CD8-positive, alpha-beta memory T cell (primary cell): ENCODE measurements around the gene TDRD5. TPM values are rescaled to one million over a fixed set of nuclear protein-coding genes. Genes with fewer than 3 reads are reported as not detected.

Experiments
- CTCF ChIA-PET: fragments of 350-600 bp; sonication (Branson Sonifier 250); formaldehyde crosslinking; loops from one replicate; lab custom pipeline; 2021; ENCODE audit warnings: antibody characterized with exemption; lab: Charles Lee
- POLR2A ChIA-PET: fragments of 350-600 bp; sonication (Branson Sonifier 250); formaldehyde crosslinking; loops from one replicate; lab custom pipeline; 2021; ENCODE audit warnings: antibody characterized with exemption; lab: Charles Lee
- DNase-seq, 5 donors: peaks; one replicate each; pipeline versions ENCODE4 v3.0.0 to v3.0.0-alpha.2; 2020 to 2022; ENCODE audit warnings: mixed read lengths in 1 of 5
- H3K27ac ChIP-seq: one replicate; pipeline ENCODE4 v1.7.0; 2013; ENCODE audit warnings: low read depth, mild to moderate bottlenecking, low read length, moderate library complexity
- H3K27me3 ChIP-seq: 2 replicates; pipeline ENCODE4 v1.7.0; 2013; ENCODE audit warnings: low read length, mild to moderate bottlenecking; ENCODE audit not compliant: insufficient read depth, poor library complexity, severe bottlenecking
- H3K36me3 ChIP-seq: 2 replicates; pipeline ENCODE4 v1.7.0; 2013; ENCODE audit warnings: mild to moderate bottlenecking, low read length, moderate library complexity; ENCODE audit not compliant: insufficient read depth
- H3K4me1 ChIP-seq: 2 replicates; pipeline ENCODE4 v1.7.0; 2013; ENCODE audit warnings: mild to moderate bottlenecking, low read length, moderate library complexity; ENCODE audit not compliant: insufficient read depth
- H3K4me3 ChIP-seq: 2 replicates; pipeline ENCODE4 v1.7.0; 2013; ENCODE audit warnings: mild to moderate bottlenecking, low read length
- H3K9me3 ChIP-seq: 2 replicates; pipeline ENCODE4 v1.7.0; 2013; ENCODE audit warnings: mild to moderate bottlenecking, low read length
- H3K27ac Mint-ChIP-seq, 8 donors: one replicate each; pipeline ENCODE4 v1.8.0; 2020 to 2021; ENCODE audit warnings: mixed read lengths in 8 of 8, mild to moderate bottlenecking in 6 of 8, inconsistent platforms in 3 of 8, moderate library complexity in 3 of 8
- H3K27me3 Mint-ChIP-seq, 2 donors: one replicate each; pipeline ENCODE4 v1.8.0; 2020 to 2021; ENCODE audit warnings: mixed read lengths in 2 of 2, mild to moderate bottlenecking in 1 of 2, moderate library complexity in 1 of 2
- H3K36me3 Mint-ChIP-seq, 3 donors: one replicate each; pipeline ENCODE4 v1.8.0; 2020 to 2021; ENCODE audit warnings: mixed read lengths in 3 of 3, inconsistent platforms in 1 of 3, mild to moderate bottlenecking in 1 of 3
- H3K4me1 Mint-ChIP-seq, 3 donors: one replicate each; pipeline ENCODE4 v1.8.0; 2020 to 2021; ENCODE audit warnings: mixed read lengths in 3 of 3, inconsistent platforms in 1 of 3, mild to moderate bottlenecking in 1 of 3
- H3K4me3 Mint-ChIP-seq, 7 donors: one replicate each; pipeline ENCODE4 v1.8.0; 2020 to 2021; ENCODE audit warnings: mixed read lengths in 7 of 7, mild to moderate bottlenecking in 6 of 7, moderate library complexity in 4 of 7, inconsistent platforms in 2 of 7
- H3K9me3 Mint-ChIP-seq, 5 donors: one replicate each; pipeline ENCODE4 v1.8.0; 2020 to 2022; ENCODE audit warnings: mixed read lengths in 5 of 5, mild to moderate bottlenecking in 3 of 5, moderate library complexity in 2 of 5, inconsistent platforms in 1 of 5
- polyA plus RNA-seq: library from polyadenylated mRNA; unstranded; fragments of 300-500 nt; fragmentation: Illumina TruSeq; gene quantifications from one replicate; pipeline ENCODE4 v1.2.3, GENCODE V29; 2021
- total RNA-seq, 2 experiments: library from RNA; stranded (reverse); gene quantifications; one replicate each; pipeline ENCODE4 v1.2.3, GENCODE V29; 2021

TDRD5 gene, protein sequence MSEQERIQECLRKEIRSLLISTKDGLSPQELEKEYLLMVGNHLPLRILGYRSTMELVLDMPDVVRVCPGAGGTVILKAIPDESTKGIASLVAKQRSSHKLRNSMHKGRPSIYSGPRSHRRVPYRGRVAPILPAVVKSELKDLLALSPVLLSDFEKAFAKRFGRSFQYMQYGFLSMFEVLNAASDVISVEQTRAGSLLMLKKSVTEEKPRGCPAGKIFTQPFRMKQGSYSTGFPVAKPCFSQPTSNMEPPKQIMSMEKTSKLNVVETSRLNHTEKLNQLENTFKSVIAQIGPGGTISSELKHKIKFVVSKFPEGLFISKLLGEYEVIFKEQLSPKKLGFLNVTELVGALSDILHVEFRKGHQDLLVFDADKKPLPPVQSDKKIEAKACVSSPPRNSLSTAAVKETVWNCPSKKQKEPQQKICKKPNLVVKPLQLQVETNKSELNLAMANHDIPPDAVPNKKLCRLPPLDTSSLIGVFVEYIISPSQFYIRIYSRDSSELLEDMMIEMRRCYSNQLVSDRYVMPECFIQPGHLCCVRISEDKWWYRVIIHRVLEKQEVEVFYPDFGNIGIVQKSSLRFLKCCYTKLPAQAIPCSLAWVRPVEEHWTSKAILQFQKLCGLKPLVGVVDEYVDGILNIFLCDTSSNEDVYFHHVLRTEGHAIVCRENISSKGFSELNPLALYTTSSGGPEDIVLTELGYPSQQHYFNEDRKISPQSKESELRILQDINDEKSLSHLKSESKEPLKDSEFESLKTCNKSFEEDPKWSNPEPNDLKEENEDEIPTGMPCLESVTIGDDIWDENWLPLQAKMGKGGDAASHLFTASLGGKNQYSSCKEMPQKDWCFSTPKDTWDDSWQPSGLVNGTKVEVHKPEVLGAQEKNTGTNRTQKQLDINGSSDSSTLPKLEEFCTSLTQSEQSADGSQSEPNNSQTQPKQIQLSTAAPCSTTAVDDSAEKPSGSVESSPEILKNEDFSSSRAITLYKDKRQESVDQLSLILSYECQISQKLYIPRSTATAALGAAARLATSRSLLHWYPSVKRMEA
- not detected for total RNA-seq
- polyA plus RNA-seq: not detected

DNA sequence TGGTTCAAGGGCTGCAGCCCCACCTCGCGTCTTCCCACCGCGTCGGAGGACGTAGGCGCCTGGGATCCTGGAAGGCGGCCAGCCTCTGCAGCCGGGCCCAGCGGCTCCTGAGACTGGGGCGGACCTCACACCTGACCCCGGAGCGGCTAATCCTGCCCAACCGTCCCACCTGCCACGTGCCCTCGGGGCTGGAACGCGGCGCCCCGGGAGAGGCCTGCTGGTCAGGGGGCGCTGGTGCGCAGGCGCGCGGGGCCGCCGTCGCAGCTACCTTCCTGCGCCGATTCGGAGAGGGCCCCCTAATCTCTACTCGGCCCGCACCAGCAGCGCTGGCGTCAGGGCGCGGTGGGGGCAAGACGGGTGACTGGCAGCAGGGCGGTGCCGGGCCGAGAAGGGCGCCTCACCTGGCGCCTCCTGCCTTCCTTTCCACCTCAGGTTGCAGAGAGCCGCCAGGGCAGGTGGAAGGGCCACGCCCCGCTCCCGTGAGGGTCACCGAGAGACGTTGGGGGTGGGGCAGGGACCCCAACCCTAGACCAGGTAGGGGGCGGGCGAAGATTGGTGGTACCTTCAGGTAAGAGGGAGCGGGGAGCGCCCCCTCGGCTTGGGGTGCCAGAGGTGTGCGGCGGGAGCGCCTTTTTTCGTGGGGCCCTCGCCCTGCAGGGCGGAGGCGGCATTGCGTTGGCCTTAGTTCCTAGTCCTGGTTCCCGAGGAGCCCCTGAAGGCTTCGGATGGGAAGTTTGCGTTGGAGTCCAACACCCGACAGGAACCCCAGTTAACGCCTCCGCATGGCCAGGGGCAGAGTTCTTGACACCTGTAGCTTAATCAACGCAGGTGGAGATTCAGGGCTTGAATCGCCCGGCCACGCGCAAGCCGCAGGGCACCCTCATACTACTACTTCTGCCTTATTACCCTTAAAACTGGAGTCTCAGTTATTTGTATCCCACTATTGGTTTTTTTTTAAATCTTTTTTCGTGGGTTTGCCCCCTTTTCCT, at the start of gene TDRD5:
Gene TDRD5, plus strand, starts transcription at position 241 of the 989 bp plus-strand sequence. CDS start 784 bp downstream, outside the sequence.
- Histone ChIP-seq H3K9me3 (no peaks in the 10 kb centered on the region), H3K4me1 (no peaks in the 10 kb centered on the region), H3K4me3 (no peak within 1 kb of the TSS), H3K36me3 (no peaks in the 10 kb centered on the region), H3K27me3 (no peaks in the 10 kb centered on the region), H3K27ac (no peak within 1 kb of the TSS)
- H3K27ac Mint-ChIP-seq: peak within 1 kb of the TSS in 1 of 8 donors; percentile 61
- POLR2A ChIA-PET: no interaction called here
- H3K4me1 Mint-ChIP-seq: no peaks in the 10 kb centered on the region
- CTCF ChIA-PET: no interaction called here
- H3K9me3 Mint-ChIP-seq: peaks cover 0 to 4% (median 2%) of the 10 kb centered on the region in 5 donors
- H3K36me3 Mint-ChIP-seq: peaks cover 0 to 3% (median 0%) of the 10 kb centered on the region in 3 donors
- H3K27me3 Mint-ChIP-seq: peaks cover 23 to 40% of the 10 kb centered on the region in 2 donors
- H3K4me3 Mint-ChIP-seq: no peak within 1 kb of the TSS
- DNase-seq: no peak

DNA sequence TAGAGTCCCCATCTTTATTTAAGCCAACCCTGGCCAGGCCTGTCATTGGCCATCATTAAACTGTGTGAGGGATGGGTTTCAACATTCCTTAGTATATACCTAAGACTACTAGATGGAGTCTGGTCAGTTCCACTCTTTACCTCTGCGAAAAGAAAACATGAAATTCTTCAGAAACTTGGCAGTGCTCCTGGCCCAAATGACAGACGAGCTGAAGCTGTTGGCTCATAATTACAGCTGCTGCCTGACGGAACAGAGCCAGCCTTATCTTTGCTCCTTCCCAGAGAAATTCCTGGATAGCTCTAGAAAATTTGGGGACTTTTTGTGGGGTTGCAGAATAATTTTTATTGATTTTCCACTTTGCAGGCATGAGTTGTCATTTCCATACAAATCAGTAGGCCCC, 46.3 kb upstream of the TDRD5 start:
- Mint-ChIP-seq H3K27me3 (peaks cover 5 to 6% of the 10 kb centered on the region in 2 donors), H3K36me3 (no peaks in the 10 kb centered on the region), H3K4me1 (no peaks in the 10 kb centered on the region), H3K27ac (no peak overlapping the region), H3K9me3 (no peaks in the 10 kb centered on the region), H3K4me3 (no peak overlapping the region)
- CTCF ChIA-PET: no interaction called here
- Histone ChIP-seq H3K9me3 (no peaks in the 10 kb centered on the region), H3K27ac (no peak overlapping the region), H3K36me3 (no peaks in the 10 kb centered on the region), H3K4me1 (no peaks in the 10 kb centered on the region), H3K4me3 (no peak overlapping the region), H3K27me3 (no peaks in the 10 kb centered on the region)
- POLR2A ChIA-PET: no interaction called here
- no peak for DNase-seq

DNA sequence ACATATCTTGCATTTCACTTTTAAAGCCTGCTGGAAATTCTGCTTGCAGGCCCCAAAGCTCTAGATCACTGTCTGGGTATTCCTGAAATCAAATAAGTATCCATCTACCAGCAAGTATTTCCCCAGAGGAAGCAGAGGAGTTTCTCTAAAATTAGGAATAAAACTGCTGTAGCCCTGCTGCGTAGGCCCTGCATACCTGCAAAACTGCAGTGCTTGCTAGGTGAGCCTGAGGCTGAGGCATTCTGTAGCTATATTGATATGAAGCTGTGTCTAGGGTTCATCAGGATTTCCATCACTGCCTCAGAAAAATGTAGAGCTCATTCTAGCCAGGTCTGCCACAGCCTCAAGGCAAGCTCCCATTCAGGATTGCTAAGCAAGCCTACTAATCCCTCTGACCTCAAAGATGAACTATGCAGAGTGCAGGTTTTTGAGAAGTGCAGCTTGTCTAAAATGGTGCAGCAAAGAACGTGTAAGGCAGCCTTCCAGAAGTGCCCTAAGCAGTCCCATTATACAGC, 44.6 kb upstream of the TDRD5 start:
- H3K27ac ChIP-seq: no peak overlapping the region
- Mint-ChIP-seq H3K27me3 (peaks cover 2 to 5% of the 10 kb centered on the region in 2 donors), H3K27ac (no peak overlapping the region), H3K4me1 (no peaks in the 10 kb centered on the region), H3K4me3 (no peak overlapping the region), H3K9me3 (no peaks in the 10 kb centered on the region), H3K36me3 (no peaks in the 10 kb centered on the region)
- H3K4me1 ChIP-seq: no peaks in the 10 kb centered on the region
- ChIA-PET CTCF (no interaction called here), POLR2A (no interaction called here)
- no peak for DNase-seq
- H3K9me3 ChIP-seq: no peaks in the 10 kb centered on the region
- H3K27me3 ChIP-seq: no peaks in the 10 kb centered on the region
- no peaks in the 10 kb centered on the region for H3K36me3 ChIP-seq
- H3K4me3 ChIP-seq: no peak overlapping the region

DNA sequence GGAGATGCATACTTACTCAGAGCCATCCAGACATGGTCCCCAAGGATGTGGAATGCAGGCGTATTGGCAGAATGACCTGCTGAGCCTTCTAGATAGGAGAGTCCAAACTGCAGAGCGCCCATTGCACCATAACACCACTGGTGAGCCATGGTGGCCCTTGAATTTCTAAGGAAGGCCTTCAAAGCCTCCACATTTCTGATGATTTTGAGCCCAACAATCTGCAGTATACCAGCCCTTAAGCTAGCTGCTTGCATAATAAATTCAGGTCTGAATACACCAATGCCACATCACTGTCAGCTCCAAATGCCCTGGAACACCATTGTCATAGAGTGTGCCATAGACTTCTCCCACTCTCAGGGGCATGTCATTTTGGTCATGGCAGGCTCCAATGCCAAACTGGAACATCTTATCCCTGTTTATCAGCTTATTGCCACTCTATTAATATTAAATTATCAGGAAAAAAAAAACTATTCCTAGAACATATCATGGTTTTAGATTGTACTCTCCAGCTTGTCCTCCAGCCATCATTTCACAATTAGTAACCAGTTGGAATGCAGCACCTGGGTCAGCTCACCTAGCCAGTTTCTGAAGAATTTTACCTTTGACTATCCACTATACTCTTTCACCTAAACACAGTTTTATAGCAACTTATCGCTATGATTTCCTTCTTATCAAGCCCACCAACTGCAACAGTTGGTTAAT, 42.8 kb upstream of the TDRD5 start:
- Mint-ChIP-seq H3K4me3 (no peak overlapping the region), H3K4me1 (no peaks in the 10 kb centered on the region), H3K27ac (no peak overlapping the region), H3K9me3 (no peaks in the 10 kb centered on the region), H3K27me3 (peaks cover 0 to 5% of the 10 kb centered on the region in 2 donors), H3K36me3 (no peaks in the 10 kb centered on the region)
- Histone ChIP-seq H3K36me3 (no peaks in the 10 kb centered on the region), H3K4me1 (no peaks in the 10 kb centered on the region), H3K4me3 (no peak overlapping the region), H3K27ac (no peak overlapping the region), H3K9me3 (no peaks in the 10 kb centered on the region), H3K27me3 (no peaks in the 10 kb centered on the region)
- no peak for DNase-seq
- ChIA-PET POLR2A (no interaction called here), CTCF (no interaction called here)

DNA sequence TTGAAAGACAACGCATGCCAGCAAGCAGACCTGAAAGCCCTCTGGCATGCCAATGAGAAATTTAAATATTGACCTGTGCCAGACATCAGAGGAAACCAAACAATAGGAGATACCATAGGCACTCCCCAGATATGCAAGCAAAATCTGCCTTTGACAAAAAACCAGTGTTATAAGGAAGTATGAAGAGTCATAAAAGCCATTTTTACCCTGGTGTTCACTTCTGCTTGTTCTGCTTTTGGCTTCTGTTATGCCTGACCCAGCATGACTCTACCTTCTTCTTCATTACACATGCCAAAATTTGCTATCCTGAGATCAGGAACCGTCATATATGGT, 42.3 kb upstream of the TDRD5 start:
- DNase-seq: no peak
- no peaks in the 10 kb centered on the region for H3K4me1 ChIP-seq
- Mint-ChIP-seq H3K4me3 (no peak overlapping the region), H3K36me3 (no peaks in the 10 kb centered on the region), H3K9me3 (no peaks in the 10 kb centered on the region), H3K27me3 (peaks cover 0 to 5% of the 10 kb centered on the region in 2 donors), H3K4me1 (no peaks in the 10 kb centered on the region), H3K27ac (no peak overlapping the region)
- H3K4me3 ChIP-seq: no peak overlapping the region
- H3K27me3 ChIP-seq: no peaks in the 10 kb centered on the region
- POLR2A ChIA-PET: no interaction called here
- no peaks in the 10 kb centered on the region for H3K36me3 ChIP-seq
- no peak overlapping the region for H3K27ac ChIP-seq
- CTCF ChIA-PET: no interaction called here
- H3K9me3 ChIP-seq: no peaks in the 10 kb centered on the region

DNA sequence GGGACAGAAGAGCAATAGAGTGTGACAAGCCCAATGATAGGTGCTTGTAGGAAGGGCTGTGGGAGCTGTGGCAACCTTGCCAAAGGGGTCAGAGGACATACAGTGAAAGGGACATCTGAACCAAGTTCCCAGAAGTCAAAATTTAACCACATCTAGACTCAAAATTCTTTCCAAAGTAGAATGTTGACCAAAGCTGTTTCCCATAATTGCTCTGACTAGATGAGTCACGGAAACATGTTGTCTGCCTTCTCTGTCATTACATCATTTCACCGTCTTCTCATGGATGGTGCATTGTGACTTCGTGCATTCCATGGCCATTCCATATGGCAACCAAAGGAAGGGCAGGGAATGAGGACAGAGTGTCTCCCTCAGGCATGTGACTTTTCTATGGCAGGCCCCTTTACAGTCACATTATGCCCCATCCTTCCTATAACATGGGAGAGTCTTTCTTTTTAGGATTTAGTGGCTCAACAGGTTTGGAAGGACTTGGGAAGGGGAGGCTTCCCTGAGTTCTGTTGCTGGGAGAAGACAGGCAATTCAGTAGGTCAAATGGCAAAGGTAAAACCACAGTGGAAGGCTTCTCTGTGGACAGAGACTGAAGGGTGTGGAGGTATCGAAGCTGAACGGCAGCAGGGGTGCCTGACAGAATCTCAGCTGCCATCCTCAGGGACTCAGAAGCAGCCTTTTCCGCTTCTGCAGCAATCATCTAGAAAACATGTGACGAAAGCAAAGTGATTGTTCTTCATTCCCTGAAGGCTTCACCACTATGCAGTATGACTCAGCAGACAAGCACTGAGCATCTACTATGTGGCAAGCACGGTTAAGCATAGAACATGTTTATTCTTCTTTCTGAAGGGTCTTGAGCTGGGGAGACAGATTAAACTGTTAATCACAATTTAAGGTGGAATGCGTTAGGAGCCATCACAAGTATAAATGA, 40.6 kb upstream of the TDRD5 start:
- H3K36me3 Mint-ChIP-seq: no peaks in the 10 kb centered on the region
- Histone ChIP-seq H3K36me3 (no peaks in the 10 kb centered on the region), H3K4me3 (no peak overlapping the region), H3K27ac (no peak overlapping the region), H3K4me1 (no peaks in the 10 kb centered on the region), H3K9me3 (no peaks in the 10 kb centered on the region), H3K27me3 (no peaks in the 10 kb centered on the region)
- no peak for DNase-seq
- H3K9me3 Mint-ChIP-seq: peaks cover 0 to 3% (median 0%) of the 10 kb centered on the region in 5 donors
- H3K27ac Mint-ChIP-seq: no peak overlapping the region
- H3K4me3 Mint-ChIP-seq: no peak overlapping the region
- ChIA-PET CTCF (no interaction called here), POLR2A (no interaction called here)
- no peaks in the 10 kb centered on the region for H3K4me1 Mint-ChIP-seq
- H3K27me3 Mint-ChIP-seq: peaks cover 0 to 5% of the 10 kb centered on the region in 2 donors
